HG02884 (cell line): Measurements from ENCODE around the gene NMRK2.

ENCODE experiments used
- ATAC-seq: cut with Tn5 transposase; IDR thresholded peaks from one replicate; pipeline ENCODE4 v1.9.1; 2021; ENCODE audit warnings: mild to moderate bottlenecking, moderate library complexity; ENCODE audit not compliant: unreplicated experiment

NMRK2 gene

DNA sequence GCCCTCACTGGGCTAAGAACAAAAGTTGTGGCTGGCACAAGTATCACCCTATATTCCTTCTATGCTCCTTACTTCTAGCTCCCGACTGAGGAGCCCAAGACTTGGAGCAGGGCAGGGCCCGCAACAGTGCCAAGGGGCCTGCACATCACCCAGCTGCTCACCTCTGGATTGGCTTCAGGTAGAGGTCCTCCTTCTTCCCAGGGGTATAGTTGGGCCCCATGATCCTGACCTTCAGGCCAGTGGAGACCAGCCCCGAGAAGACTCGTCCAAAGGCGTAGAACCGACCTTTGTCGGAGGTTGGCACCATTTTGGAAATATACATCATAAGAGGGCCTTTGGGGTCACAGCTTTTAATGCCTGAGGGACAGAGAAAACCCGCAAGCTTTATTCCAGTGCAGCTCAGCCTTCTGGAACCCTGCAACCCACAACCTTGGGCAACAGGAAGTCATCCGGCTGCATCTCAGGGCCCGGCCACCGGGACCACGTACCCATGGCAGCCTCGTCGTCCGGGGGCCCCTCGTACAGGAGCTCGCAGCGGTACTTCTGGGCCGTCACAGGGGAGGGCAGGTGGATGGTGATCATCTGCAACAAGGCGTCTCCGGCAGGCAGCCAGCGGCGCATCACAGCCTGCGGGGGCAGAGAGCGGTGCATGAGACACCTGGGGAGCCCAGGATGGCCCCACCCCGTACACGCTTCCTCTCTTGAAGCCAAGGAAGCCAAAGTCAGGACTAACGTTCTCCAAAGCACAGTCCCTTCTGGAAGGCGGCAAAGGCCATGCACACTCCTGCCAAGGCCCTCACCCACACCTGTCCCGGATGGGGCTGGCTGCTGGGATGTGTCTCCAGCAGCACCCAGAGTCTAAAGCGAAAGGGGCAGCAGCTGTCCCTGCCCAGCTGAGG, 47.7 kb downstream of the NMRK2 start:
- no peak for ATAC-seq

DNA sequence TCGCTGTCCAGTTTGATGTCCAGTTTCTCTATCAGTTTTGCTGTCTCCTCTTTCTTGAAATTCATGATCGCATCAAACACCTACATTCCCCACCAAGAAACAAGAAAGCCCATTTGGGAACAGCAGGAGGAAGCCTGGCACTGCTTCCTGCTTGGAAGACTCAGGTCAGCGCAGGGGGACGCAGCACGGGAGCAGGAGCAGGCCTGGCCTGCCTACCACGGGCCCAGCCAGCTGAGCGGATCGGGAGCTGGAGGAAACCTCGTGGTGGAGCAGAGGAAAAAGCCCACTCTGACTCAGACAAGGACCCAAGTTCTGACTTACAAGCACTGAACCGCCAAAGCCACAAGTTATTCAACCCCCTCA, 48.5 kb downstream of the NMRK2 start:
- no peak for ATAC-seq

DNA sequence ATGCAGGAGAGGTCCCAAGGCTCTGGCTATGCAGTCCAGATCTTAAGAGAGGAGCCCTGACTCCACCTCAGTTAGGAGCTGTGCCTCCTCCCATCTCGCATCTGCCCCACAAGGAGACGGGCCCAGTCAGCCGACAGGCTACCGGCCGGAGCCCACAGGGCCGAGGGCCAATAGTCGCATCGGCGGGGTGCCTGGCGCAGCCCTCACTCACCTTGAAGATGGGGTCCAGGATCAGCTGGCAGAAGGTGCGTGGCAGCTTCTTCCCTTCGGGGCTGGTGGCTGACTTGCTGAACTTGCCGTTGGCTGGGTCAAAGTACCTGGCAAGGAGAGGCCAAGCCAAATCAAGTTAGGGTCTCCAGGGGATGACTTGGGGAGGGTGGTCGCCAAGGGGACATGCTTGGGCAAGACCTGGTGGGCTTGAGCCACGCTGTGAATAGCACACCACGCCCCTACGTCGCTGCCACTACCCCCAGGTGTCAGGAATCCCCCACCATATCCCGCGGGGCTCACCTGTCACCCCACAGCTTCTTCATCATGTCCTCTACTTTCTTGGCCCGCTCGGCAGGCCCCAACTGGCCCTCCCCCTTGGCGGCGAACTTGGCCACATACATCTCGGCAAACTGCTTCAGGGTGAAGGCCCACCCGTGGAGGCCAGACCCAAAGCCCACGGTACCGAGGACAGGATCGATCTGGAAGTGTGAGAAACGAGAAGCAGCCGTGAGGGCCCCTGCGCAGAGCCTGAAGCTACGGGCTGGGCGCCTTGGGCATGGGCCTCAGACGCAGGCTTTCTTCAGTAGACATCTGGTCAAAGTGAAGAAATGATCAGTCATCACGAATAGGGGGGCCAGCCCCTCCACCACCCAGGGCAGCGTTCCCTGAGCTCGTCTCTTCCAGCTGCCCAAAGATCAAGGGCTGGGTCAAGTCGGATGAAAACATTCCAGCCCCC, 49.1 kb downstream of the NMRK2 start:
- ATAC-seq = no peak

DNA sequence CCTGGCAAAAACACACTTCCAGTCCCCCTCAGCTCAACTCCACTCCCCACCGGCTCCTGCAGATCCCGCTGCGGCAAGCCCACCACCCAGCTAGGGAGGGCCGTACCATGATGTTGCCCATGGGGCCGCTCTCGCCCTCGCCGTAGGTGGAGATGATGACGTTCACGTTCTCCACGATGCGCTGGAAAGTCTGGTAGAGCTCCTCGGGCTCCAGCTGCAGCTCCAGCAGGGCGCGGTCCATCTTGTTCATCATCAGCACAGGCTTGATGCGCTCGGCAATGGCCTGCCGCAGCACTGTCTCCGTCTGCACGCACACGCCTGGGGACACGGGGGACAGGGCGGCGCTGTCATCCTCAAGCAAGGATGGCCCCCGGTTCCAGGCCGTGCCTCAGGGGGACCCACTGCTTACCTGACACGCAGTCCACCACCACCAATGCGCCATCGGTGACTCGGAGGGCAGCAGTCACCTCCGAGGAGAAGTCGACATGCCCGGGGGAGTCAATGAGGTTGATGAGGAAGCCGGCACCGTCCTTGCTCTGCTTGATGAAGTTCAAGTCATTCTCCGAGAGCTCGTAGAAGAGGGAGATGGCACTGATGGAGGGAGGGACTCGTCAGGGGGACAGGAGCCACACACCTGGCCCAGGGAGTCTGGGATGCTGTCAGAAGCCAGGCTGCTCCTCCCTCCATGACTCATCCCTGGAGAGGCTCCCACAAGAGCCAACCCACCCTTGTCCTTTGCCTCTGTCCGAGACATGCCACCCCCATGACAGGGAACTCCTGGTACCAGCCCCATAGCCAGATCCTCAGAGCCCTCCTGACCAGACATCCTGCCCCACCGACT, 50.1 kb downstream of the NMRK2 start:
- no peak for ATAC-seq

DNA sequence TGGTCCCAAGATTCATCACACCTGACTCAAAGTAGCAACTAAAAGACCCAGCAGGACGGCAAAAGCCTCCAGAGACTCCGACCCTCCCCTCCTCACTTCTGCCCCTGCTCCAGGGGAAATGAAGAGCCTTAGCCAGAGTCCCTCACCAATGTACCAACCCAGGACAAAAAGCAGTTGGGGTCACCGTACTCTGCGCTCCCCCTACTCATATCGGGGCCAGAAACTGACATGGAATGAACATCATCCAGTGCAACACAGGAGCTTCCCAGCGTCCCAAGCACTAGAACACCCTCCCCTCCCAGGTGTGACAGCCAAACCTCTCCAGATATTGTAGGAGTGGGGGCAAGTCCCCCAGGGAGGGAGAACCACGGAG, 50.7 kb downstream of the NMRK2 start:
- ATAC-seq = no peak

DNA sequence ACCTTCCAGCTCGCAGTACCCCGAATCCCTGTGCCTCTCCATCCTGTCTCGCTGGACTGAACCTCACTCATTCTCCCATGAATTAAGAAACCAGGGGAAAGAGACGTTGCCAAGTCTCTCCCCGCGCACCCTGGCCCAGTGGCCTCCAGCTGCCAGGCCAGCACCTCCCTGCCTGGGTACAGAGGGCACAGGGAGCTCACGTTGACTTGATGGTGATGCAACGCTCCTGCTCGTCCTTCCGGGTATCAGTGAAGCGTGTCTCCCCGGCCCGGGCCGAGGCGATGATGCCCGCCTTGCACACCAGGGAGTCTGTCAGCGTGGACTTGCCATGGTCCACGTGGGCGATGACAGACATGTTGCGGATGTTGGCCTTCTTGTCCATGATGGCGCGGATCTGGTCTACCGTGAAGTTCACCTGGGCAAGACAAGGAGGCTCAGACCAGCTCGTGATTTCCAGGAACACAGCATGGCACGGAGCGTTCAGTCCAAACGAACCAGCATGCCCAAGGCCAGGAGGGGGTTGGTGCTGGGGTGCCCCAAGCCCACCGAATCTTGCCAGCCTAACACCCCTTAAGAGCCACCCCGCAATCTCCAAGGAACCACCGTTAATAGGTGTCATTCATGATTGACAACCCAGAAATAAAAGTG, 51.2 kb downstream of the NMRK2 start:
- ATAC-seq = no peak

DNA sequence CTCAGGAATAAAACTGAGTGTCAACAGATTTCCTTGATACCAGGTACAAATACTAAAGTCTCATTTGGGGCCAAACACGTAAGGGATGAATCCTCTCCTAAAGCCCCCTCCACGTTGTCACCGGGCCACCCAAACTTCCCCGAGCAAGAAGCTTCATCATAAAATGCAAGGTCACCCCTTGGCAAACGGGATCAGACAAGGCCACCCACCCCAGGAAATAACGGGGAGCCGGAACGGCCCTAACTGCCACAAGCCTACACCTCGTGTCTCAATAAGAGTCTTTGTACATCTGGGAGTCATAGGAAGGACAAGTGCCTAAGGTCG, 51.7 kb downstream of the NMRK2 start:
- ATAC-seq = no peak

DNA sequence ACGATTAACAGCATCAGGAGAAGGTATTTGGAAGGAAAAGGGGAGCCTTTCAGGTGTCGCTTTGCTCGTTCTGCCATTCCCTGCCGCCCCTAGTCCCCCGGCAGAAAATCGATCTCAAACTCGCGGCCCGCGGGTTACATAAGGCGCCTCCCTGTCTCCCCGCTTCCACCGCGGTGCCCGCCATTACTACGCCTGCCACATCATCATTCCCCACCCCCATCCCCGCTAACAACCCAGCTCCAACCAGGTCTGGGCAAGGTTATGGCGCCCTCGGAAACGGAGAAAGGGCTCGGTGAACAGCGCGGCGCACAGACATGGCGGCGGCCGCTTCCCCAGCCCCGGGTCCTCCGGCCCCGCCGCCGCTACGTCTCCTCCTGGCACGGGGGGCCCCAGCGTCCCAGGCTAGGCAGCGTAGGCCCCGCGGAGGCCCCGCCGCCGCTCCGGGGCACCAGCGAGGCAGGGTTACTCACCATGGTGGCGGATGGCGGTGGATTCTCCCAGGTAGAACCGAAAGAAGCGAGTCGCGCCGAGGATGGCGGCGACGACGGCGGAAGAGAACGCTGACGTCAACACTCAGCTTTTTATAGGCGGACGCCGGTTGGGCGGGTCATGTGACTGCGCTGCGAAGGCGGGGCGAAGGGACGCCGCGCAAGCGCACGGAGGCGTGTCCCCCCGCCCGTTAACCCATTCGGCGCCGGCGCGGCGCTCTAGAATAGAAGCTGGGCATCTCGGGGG, 52.2 kb downstream of the NMRK2 start, which contains the start of gene EEF2:
Gene EEF2 (minus strand): TSS at position 556 of the 735 bp plus-strand sequence. CDS start 83 bp downstream, at position 473.
- ATAC-seq = no peak

DNA sequence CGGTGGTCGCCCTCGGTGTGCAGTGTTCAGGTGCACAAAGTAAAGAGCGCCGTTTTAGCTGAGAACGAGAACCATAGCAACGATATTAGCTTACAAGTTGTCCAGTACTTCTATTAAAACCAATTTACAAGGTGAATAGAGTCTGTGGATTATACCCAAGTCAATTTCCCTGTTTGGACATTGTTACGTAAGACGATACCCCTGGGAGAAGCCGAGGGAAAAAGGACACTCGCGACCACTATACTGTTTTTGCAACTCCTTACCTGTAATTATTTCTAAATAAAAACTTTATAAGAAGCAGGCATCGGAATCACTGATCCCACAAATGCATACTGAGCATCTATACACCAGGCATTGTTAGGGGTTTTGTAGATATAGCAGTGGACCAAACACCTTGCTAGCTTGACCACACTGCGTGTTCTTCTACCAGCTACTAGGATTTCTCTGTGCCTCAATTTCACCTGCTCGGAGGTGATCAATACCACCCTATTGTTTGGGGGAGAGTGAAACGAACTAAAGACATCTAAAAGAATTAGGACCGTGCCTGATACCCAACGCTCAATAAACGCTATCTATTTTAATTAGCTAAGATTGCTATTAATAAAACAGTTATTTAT, 52.9 kb downstream of the NMRK2 start:
- no peak for ATAC-seq

DNA sequence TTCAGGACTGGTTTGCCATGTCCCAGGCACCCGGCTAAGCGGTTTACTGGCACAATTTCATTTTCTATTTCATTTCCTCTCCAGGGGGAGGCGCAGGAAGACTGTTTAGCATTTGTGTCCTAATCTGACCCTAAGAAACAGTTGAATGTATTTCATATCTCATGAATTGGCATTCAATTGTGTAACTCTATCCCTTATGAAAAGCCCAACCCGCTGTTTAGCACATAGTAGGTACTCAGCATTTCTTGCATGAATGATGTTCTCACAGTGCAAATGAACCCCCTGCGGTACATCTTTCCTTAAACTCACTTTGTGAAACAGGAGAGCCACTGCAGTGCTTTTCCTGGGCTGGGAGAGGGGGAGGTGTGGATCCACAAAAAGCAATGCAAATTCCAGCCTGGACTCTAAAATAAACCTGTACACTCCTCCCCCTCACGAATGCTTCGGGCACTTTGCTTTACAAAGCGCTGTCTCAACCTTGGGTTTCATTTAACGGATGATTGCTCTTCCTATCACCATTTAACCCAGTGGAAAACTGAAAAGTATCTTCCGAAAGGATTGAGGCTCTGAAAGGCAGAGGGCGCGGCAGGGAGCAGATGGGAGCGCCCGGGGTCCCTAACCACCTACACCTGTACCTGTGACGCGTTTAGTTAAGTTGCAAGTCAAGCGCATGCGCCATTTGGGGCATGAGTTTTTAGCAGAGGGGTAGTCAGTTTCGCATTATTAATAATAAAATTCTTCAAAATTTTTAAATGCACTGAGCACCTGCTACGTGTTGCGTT, 53.6 kb downstream of the NMRK2 start:
- ATAC-seq = no peak

DNA sequence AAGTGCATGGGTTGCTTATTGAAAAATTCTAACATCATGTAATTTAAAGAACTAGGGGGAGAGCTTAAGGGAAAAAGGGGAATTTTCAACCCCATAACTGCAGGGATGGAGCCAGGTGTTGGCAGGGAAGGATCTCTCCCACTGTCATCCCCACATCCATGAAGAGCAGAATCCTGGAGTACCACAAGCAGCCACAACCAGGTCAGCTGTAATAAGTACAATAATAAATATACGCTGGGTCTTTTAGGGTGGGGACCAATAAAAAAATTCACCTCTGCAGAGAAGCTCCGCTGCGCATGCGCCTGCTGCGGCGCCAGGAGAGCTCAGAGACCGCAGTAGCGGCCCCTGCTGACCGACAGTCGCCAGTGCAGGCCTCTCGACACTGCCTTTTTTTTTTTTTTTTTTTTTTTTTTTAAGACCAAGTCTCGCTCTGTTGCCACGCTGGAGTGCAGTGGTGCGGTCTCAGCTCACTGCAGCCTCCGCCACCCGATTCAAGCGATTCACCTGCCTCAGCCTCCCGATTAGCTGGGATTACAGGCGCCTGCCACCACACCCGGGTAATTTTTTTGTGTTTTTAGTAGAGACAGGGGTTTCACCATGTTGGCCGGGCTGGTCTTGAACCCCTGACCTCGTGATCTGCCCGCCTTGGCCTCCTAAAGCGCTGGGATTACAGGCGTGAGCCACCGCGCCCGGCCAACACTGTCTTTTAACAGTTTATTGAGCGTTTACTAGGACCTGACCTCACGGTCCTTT, 54.9 kb downstream of the NMRK2 start:
- no peak for ATAC-seq

DNA sequence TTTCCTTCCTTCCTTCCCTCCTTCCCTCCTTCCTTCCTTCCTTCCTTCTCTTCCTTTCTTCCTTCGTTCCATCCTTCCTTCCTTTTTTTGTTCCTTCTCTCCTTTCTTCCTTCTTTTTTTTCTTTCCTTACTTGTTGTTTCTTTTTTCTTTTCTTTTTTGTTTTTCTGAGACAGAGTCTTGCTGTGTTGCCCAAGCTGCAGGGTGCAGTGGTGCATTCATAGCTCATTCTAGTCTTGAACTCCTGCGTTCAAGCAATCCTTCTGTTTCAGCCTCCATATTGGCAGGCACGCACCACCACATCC, 57.9 kb downstream of the NMRK2 start:
- no peak for ATAC-seq
